Psoas muscle (tissue), 8 donors: Measurements from ENCODE around the gene LDAH. TPM values are rescaled to one million over a fixed set of nuclear protein-coding genes. Genes with fewer than 3 reads are reported as not detected.

Source experiments
- ATAC-seq, 4 donors: fragments of 200-7000 bp; cut with Tn5 transposase; one replicate each; pipeline ENCODE4 v1.9.1; 2020; ENCODE audit warnings: moderate library complexity in 3 of 4, mild to moderate bottlenecking in 2 of 4
- DNase-seq, 2 donors: peaks; one replicate each; pipeline ENCODE4 v3.0.0-alpha.2; 2020
- H3K27ac ChIP-seq: fragments of 200-600 bp; one replicate; pipeline ENCODE4 v1.8.0; 2022
- H3K27me3 ChIP-seq, 3 donors: fragments of 200-600 bp in 1 of 3; one replicate each; pipeline versions ENCODE4 v1.6.1 to v1.8.0; 2013 to 2022; ENCODE audit warnings: low read length in 2 of 3, mild to moderate bottlenecking in 2 of 3, moderate library complexity in 1 of 3; ENCODE audit not compliant: insufficient read depth in 3 of 3
- H3K36me3 ChIP-seq, 2 donors: fragments of 200-600 bp in 1 of 2; one replicate each; pipeline versions ENCODE4 v1.6.1 to v1.8.0; 2013 to 2022; ENCODE audit warnings: low read depth in 1 of 2, mild to moderate bottlenecking in 1 of 2, moderate library complexity in 1 of 2; ENCODE audit not compliant: insufficient read depth in 1 of 2
- H3K4me1 ChIP-seq: fragments of 200-600 bp; one replicate; pipeline ENCODE4 v1.8.0; 2022
- H3K4me3 ChIP-seq: fragments of 200-600 bp; one replicate; pipeline ENCODE4 v1.8.0; 2022; ENCODE audit warnings: mild to moderate bottlenecking
- H3K9me3 ChIP-seq: fragments of 200-600 bp; one replicate; pipeline ENCODE4 v1.8.0; 2022
- WGBS, 3 donors: extraction: QIAGEN DNeasy Blood & Tissue Kit; methylation state at CpG; one replicate each; pipeline versions ENCODE4 v1.1.6 to v1.1.7; 2013; 5-methylcytosine and 5-hydroxymethylcytosine counted together
- intact Hi-C, 2 donors: fragments of 100-400 bp; cut with DNase I; formaldehyde crosslinking; loops; one replicate each; pipeline versions ENCODE4 v1.11.0 to v1.14.2; 2022
- long read RNA-seq, 2 donors: library from polyadenylated mRNA; unstranded; transcript quantifications; one replicate each; pipeline ENCODE4 v2.0.0, GENCODE V29; 2021
- polyA plus RNA-seq, 3 donors: library from polyadenylated mRNA; stranded (reverse); fragments of 200-250 nt; gene quantifications; one replicate each; pipeline ENCODE4 v1.2.3, GENCODE V29; 2013
- total RNA-seq, 4 donors: library from RNA; stranded (reverse); fragmentation: NEBNext Ultra II Directional in 2 of 4; extraction: Animal tissue kit (Norgen Biotek cat#: 25700) in 2 of 4; gene quantifications; one replicate each; pipeline versions ENCODE4 v1.2.1 to v1.2.4, GENCODE V29; 2021 to 2023
- TF ChIP-seq, protein P1 (sequence below): fragments of 200-600 bp; IDR thresholded peaks from one replicate; pipeline ENCODE4 v1.8.0; 2022; ENCODE audit warnings: antibody characterized with exemption
- donor health status: healthy with polysubstance abuse.
- donor health status: DM: no; HTN: no; CAD: no; lungs with moderate emphysema.
- donor health status: Bipolar disorder and iron deficiency.
- donor health status: healthy.
- donor health status: DM: yes; HTN: yes; CAD: no.
- donor health status: DM: no; HTN: no; CAD: no.
- donor health status: DM: no; HTN: no; CAD: no.
- donor health status: DM: yes; HTN: yes; CAD: no.

Gene LDAH
- total RNA-seq (1 to 10 TPM; 1.2 to 1.9 (median 1.6) TPM), polyA plus RNA-seq (1 to 10 TPM in 2 of 3 donors, under 1 TPM in 1; 0.56 to 1.9 (median 1.2) TPM)
- long read RNA-seq, donor 1: 0 reads
- long read RNA-seq, donor 2, partial matches to known transcripts: 1 of 2 reads
- long read RNA-seq, donor 2, other reads (novel, unspliced or antisense): 0 of 2 reads

DNA sequence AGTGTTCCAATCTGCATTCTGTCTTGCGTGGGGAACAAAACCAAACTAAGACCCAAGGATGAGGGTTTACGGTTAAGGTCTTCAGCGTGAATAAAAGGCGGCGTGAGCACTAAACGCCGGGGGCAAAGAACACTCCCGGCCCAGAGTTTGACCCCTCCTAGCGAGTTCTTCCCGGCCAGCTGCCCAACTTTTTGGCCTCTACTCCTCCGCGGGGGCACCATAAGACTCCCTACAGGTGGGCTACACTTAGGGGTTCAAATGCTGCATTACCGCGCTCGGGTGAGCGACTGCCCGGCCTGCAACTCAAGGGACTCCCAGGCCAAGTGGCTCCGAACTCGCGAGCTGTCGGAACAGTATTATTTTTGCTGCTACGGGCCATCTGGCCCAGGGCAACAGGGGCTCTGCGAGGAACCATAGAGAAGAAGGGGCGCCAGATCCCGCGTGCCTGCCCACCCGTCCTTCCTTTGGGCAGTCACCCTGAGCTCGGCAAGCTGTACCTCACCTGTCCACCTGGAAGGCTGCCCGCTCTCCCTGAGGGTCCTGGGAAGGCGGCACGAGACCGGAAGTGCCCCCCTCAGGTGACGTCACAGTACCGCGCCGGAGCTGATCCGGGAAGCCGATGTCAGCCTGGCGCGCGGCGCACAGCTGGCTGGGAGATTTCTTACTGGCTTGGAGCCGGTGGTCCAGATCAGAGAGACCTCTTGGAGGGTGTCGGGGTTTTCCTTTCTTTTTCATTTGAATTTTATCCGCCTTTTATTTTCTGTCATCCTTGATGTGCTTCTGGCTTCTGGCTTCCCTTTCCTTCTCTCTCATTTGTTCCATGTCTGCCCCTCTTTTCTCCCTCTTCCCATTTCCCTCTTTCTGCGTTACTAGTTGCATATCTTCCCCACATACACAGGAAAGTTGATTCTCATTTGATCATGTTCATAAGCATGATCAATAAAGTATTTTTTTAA is at the start of gene LDAH:
LDAH (minus strand) TSS at position 567 of the 956 bp plus-strand sequence. CDS start 21,638 bp downstream, outside the sequence.
- intact Hi-C loops: no loop called here
- H3K9me3 ChIP-seq: no peaks in the 10 kb centered on the region
- ATAC-seq (peak; percentile 81 to 98 (median 94)), DNase-seq (peak; percentile 88 to 93)
- H3K4me3 ChIP-seq: peak within 1 kb of the TSS; percentile 83
- no peaks in the 10 kb centered on the region for H3K36me3 ChIP-seq
- no peaks in the 10 kb centered on the region for H3K27me3 ChIP-seq
- WGBS, 3 donors: 0 to 1% (median 1%) methylated on average over 46 of the region's 46 CpGs
- TF ChIP-seq, protein P1, sequence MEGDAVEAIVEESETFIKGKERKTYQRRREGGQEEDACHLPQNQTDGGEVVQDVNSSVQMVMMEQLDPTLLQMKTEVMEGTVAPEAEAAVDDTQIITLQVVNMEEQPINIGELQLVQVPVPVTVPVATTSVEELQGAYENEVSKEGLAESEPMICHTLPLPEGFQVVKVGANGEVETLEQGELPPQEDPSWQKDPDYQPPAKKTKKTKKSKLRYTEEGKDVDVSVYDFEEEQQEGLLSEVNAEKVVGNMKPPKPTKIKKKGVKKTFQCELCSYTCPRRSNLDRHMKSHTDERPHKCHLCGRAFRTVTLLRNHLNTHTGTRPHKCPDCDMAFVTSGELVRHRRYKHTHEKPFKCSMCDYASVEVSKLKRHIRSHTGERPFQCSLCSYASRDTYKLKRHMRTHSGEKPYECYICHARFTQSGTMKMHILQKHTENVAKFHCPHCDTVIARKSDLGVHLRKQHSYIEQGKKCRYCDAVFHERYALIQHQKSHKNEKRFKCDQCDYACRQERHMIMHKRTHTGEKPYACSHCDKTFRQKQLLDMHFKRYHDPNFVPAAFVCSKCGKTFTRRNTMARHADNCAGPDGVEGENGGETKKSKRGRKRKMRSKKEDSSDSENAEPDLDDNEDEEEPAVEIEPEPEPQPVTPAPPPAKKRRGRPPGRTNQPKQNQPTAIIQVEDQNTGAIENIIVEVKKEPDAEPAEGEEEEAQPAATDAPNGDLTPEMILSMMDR: no peak
- H3K4me1 ChIP-seq: no peaks in the 10 kb centered on the region
- H3K27ac ChIP-seq: peak within 1 kb of the TSS; percentile 76

DNA sequence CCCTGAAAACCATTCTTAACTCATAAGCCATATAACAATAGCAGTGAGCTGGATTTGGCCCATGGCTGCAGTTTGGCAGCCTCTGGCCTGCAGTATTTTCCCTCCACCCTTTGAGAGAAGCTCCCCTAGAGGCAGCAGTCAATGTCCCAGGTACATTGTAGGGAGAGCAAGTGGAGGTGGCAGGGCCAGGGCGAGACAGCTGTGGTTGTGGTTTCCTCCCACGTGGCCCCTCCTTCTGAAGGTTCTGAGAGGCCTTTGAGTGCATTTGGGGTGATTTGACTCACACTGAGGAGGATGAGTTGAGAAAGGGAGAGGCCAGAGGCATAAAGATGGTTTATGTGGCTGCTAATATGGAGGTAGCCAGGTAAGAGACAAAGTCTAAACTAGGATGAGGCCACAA is 45.5 kb upstream of the LDAH start:
- TF ChIP-seq, protein P1: no peak
- no peak for ATAC-seq
- WGBS, 3 donors: 16 to 25% (median 21%) methylated on average over 2 of the region's 2 CpGs
- Histone ChIP-seq H3K36me3 (no peaks in the 10 kb centered on the region), H3K27ac (no peak overlapping the region), H3K27me3 (peaks cover 0 to 3% (median 0%) of the 10 kb centered on the region in 3 donors), H3K4me3 (no peak overlapping the region), H3K4me1 (no peaks in the 10 kb centered on the region), H3K9me3 (peaks cover 7% of the 10 kb centered on the region)
- intact Hi-C loops: no loop called here
- no peak for DNase-seq

DNA sequence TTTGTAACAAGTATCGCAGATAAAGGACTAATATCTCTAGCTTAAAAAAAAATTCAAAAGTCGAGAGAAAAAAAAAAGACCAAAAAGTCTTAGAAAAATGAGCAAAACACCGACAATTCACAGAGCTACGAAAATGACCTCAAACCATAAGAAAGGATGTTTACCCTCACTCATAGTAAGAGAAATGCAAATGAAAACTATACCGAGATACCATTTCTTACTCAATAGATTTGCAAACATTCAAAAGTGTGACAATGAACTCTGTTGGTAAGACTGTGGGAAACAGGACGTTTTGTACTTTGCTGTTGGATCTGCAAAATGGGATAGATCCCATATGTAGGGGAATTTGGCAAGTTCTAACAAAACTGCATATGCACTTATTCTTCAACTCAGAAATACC is 39.9 kb upstream of the LDAH start:
- H3K27me3 ChIP-seq: peaks cover 0 to 3% (median 3%) of the 10 kb centered on the region in 3 donors
- no peaks in the 10 kb centered on the region for H3K4me1 ChIP-seq
- TF ChIP-seq, protein P1: no peak
- no peaks in the 10 kb centered on the region for H3K36me3 ChIP-seq
- no peak overlapping the region for H3K4me3 ChIP-seq
- no peak overlapping the region for H3K27ac ChIP-seq
- intact Hi-C loops: no loop called here
- DNase-seq: no peak
- ATAC-seq: no peak
- peaks cover 7% of the 10 kb centered on the region for H3K9me3 ChIP-seq
- WGBS, 3 donors: 70 to 80% (median 73%) methylated on average over 6 of the region's 6 CpGs

DNA sequence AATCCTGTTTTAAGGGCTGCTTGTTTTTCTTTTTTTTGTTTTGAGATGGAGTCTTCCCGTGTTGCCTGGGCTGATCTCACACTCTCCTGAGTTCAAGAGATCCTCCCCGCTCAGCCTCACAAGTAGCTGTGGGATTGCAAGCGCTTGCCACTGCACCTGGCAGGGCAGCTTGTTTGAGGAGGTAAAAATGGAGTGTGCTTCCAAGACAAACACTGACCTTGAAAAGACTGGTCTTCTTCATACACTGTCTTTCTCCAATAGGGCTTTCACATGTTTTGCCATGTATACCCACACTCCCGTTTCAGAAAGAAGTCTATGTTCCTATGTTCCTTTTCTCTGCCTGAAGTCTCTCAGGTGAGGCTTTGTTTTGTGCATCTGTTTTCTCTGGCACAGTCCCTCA is 32.6 kb upstream of the LDAH start:
- Histone ChIP-seq H3K4me1 (no peaks in the 10 kb centered on the region), H3K36me3 (no peaks in the 10 kb centered on the region), H3K4me3 (no peak overlapping the region), H3K9me3 (no peaks in the 10 kb centered on the region), H3K27ac (no peak overlapping the region), H3K27me3 (peaks cover 0 to 6% (median 3%) of the 10 kb centered on the region in 3 donors)
- DNase-seq: no peak
- intact Hi-C loops: no loop called here
- TF ChIP-seq, protein P1: no peak
- WGBS, 3 donors: 79 to 81% (median 80%) methylated on average over 4 of the region's 4 CpGs
- no peak for ATAC-seq
